H9 (cell line): ENCODE data around the gene SPDL1. TPM values are rescaled to one million over a fixed set of nuclear protein-coding genes. Genes with fewer than 3 reads are reported as not detected.

ENCODE experiments used
- DNase-seq: peaks from one replicate; pipeline ENCODE4 v3.0.0-alpha.2; 2017
- H2AFZ ChIP-seq: one replicate; pipeline ENCODE4 v1.6.1; 2013; ENCODE audit warnings: mild to moderate bottlenecking, low read length, control low read depth, moderate library complexity
- H2AK5ac ChIP-seq: 2 replicates; pipeline ENCODE4 v1.6.1; 2013; ENCODE audit warnings: low read length, control low read depth, mixed read lengths; ENCODE audit not compliant: insufficient read length
- H2BK120ac ChIP-seq: one replicate; pipeline ENCODE4 v1.6.1; 2013; ENCODE audit warnings: low read depth, mild to moderate bottlenecking, low read length, control low read depth, inconsistent platforms; ENCODE audit not compliant: poor library complexity, severe bottlenecking
- H2BK12ac ChIP-seq: 2 replicates; pipeline ENCODE4 v1.6.1; 2013; ENCODE audit warnings: low read length, control low read depth, mixed read lengths, low read depth; ENCODE audit not compliant: insufficient read length
- H2BK15ac ChIP-seq: 2 replicates; pipeline ENCODE4 v1.6.1; 2013; ENCODE audit warnings: low read depth, low read length, control low read depth
- H2BK20ac ChIP-seq: one replicate; pipeline ENCODE4 v1.6.1; 2013; ENCODE audit warnings: low read depth, mild to moderate bottlenecking, low read length, control low read depth, inconsistent platforms; ENCODE audit not compliant: poor library complexity, severe bottlenecking
- H2BK5ac ChIP-seq: 2 replicates; pipeline ENCODE4 v1.6.1; 2013; ENCODE audit warnings: low read length, control low read depth, mixed read lengths; ENCODE audit not compliant: insufficient read length
- H3K14ac ChIP-seq: 2 replicates; pipeline ENCODE4 v1.6.1; 2013; ENCODE audit warnings: low read length, control low read depth; ENCODE audit not compliant: insufficient read depth
- H3K18ac ChIP-seq: 2 replicates; pipeline ENCODE4 v1.6.1; 2013; ENCODE audit warnings: low read depth, mild to moderate bottlenecking, mixed read lengths, low read length, control low read depth; ENCODE audit not compliant: insufficient read length
- H3K23ac ChIP-seq: 2 replicates; pipeline ENCODE4 v1.6.1; 2013; ENCODE audit warnings: low read length, control low read depth, mixed read lengths, low read depth; ENCODE audit not compliant: insufficient read length
- H3K23me2 ChIP-seq: 2 replicates; pipeline ENCODE4 v1.6.1; 2013; ENCODE audit warnings: low read depth, mild to moderate bottlenecking, mixed read lengths, low read length, control low read depth; ENCODE audit not compliant: insufficient read length, poor library complexity, severe bottlenecking
- H3K27ac ChIP-seq: 2 replicates; pipeline ENCODE4 v1.5.1; 2013; ENCODE audit warnings: low read length, control low read depth, mixed read lengths, low read depth; ENCODE audit not compliant: insufficient read length
- H3K27me3 ChIP-seq: 2 replicates; pipeline ENCODE4 v1.6.1; 2013; ENCODE audit warnings: low read length, control low read depth, inconsistent platforms; ENCODE audit not compliant: insufficient read depth
- H3K4ac ChIP-seq: 2 replicates; pipeline ENCODE4 v1.6.1; 2013; ENCODE audit warnings: low read depth, mild to moderate bottlenecking, control low read depth, inconsistent platforms, low read length, moderate library complexity
- H3K4me1 ChIP-seq: 2 replicates; pipeline ENCODE4 v1.6.1; 2013; ENCODE audit warnings: low read length, control low read depth, inconsistent platforms; ENCODE audit not compliant: insufficient read depth
- H3K4me2 ChIP-seq: 2 replicates; pipeline ENCODE4 v1.6.1; 2013; ENCODE audit warnings: low read length, control low read depth, mixed read lengths; ENCODE audit not compliant: insufficient read length, insufficient read depth
- H3K56ac ChIP-seq: 2 replicates; pipeline ENCODE4 v1.6.1; 2013; ENCODE audit warnings: low read depth, mild to moderate bottlenecking, mixed read lengths, low read length, control low read depth; ENCODE audit not compliant: insufficient read length
- H3K79me1 ChIP-seq: 2 replicates; pipeline ENCODE4 v1.6.1; 2013; ENCODE audit warnings: low read depth, mild to moderate bottlenecking, moderate library complexity, low read length, control low read depth, inconsistent platforms; ENCODE audit not compliant: insufficient read depth, poor library complexity, severe bottlenecking
- H3K79me2 ChIP-seq: 2 replicates; pipeline ENCODE4 v1.6.1; 2013; ENCODE audit warnings: low read length, control low read depth, inconsistent platforms; ENCODE audit not compliant: insufficient read depth
- H3K9ac ChIP-seq: 2 replicates; pipeline ENCODE4 v1.6.1; 2013; ENCODE audit warnings: low read length, control low read depth, mixed read lengths; ENCODE audit not compliant: insufficient read length; ENCODE audit errors: extremely low read depth
- H3K9me3 ChIP-seq: one replicate; pipeline ENCODE4 v1.6.1; 2013; ENCODE audit warnings: low read depth, low read length, inconsistent platforms; ENCODE audit not compliant: control insufficient read depth
- H3T11ph ChIP-seq: one replicate; pipeline ENCODE4 v1.6.1; 2013; ENCODE audit warnings: mild to moderate bottlenecking, low read length, control low read depth, inconsistent platforms
- H4K20me1 ChIP-seq: one replicate; pipeline ENCODE4 v1.6.1; 2013; ENCODE audit not compliant: control insufficient read depth, insufficient read length, insufficient read depth
- H4K5ac ChIP-seq: 2 replicates; pipeline ENCODE4 v1.6.1; 2013; ENCODE audit warnings: low read depth, mild to moderate bottlenecking, mixed read lengths, low read length, control low read depth; ENCODE audit not compliant: insufficient read length
- H4K8ac ChIP-seq: replicated peaks from 2 replicates; pipeline ENCODE4 v1.6.1; 2013; ENCODE audit warnings: low read length, control low read depth, mixed read lengths, low read depth; ENCODE audit not compliant: insufficient read length
- H4K91ac ChIP-seq: 2 replicates; pipeline ENCODE4 v1.6.1; 2013; ENCODE audit warnings: low read depth, mild to moderate bottlenecking, moderate library complexity, mixed read lengths, low read length, control low read depth; ENCODE audit not compliant: insufficient read length
- H3K27ac Mint-ChIP-seq, 3 experiments: 2 replicates in 2 of 3; 3 replicates in 1 of 3; pipeline ENCODE4 v1.8.0; 2020 to 2021; ENCODE audit warnings: mixed read lengths in 3 of 3, mild to moderate bottlenecking in 1 of 3, moderate library complexity in 1 of 3
- H3K27me3 Mint-ChIP-seq: 2 replicates; pipeline ENCODE4 v1.8.0; 2021; ENCODE audit warnings: low read depth, mild to moderate bottlenecking, moderate library complexity, mixed read lengths
- H3K36me3 Mint-ChIP-seq, 3 experiments: 2 replicates in 2 of 3; 3 replicates in 1 of 3; pipeline ENCODE4 v1.8.0; 2020 to 2021; ENCODE audit warnings: low read depth in 3 of 3, mixed read lengths in 3 of 3; ENCODE audit not compliant: insufficient read depth in 1 of 3
- H3K4me1 Mint-ChIP-seq, 2 experiments: 2 replicates each; pipeline ENCODE4 v1.8.0; 2020; ENCODE audit warnings: mixed read lengths in 2 of 2
- H3K4me3 Mint-ChIP-seq, 2 experiments: 2 replicates in 1 of 2; 3 replicates in 1 of 2; pipeline ENCODE4 v1.8.0; 2020 to 2021; ENCODE audit warnings: mild to moderate bottlenecking in 2 of 2, mixed read lengths in 2 of 2, moderate library complexity in 1 of 2
- H3K9me3 Mint-ChIP-seq, 2 experiments: 2 replicates in 1 of 2; 3 replicates in 1 of 2; pipeline ENCODE4 v1.8.0; 2020; ENCODE audit warnings: mild to moderate bottlenecking in 2 of 2, mixed read lengths in 2 of 2, moderate library complexity in 1 of 2
- CTCF ChIP-seq: fragments of 200-600 bp; sonication (generic); conservative IDR thresholded peaks from 3 replicates; pipeline ENCODE4 v1.8.0; 2021; ENCODE audit warnings: antibody characterized with exemption, mild to moderate bottlenecking
- WGBS: extraction: QIAGEN DNeasy Blood & Tissue Kit; methylation state at CpG from one replicate; pipeline ENCODE4 v1.1.7; 2013; ENCODE audit warnings: missing lambda C conversion rate, low lambda C conversion rate, mixed read lengths; ENCODE audit not compliant: insufficient read length; ENCODE audit errors: extremely low coverage; 5-methylcytosine and 5-hydroxymethylcytosine counted together
- total RNA-seq: library from RNA; stranded (reverse); gene quantifications from 2 replicates; pipeline ENCODE4 v1.2.1, GENCODE V29; 2021

SPDL1 gene
- total RNA-seq, 1 experiment from 2014 or later = 49.4 TPM

DNA sequence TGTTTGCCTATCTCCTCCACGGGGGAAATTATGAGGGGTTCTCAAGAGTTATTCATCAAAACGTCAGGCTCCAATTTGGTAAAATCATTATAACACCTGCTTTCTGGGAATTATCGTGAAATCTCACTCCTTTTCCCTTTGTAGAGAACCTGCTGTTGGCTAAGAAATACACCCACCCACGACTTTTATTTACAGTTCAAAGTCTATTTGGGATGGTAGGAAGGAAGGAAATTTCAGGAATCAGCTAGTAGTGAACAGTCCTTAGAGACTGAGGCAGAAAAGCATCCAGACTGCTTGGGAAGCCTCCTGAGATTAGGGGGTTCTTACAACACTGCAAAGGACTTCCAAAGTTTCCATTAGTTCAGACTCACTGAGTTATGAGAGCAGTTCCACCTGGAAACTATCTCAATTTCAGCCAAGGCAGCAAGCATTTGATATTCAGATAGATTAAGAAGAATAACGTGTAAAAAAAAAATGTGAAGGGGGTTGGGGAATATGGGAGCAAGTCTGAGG is 9.4 kb upstream of the SPDL1 start:
- H3K27me3 Mint-ChIP-seq = peaks cover 35% of the 10 kb centered on the region
- H3K36me3 Mint-ChIP-seq = no peaks in the 10 kb centered on the region
- H3K4me1 Mint-ChIP-seq = no peaks in the 10 kb centered on the region

More for the DNA sequence above, 9.4 kb upstream of the SPDL1 start:
- H2AK5ac ChIP-seq = no peak overlapping the region
- H2BK20ac ChIP-seq = no peak overlapping the region
- no peak for DNase-seq
- no peak overlapping the region for H3K18ac ChIP-seq
- H3T11ph ChIP-seq = no peak overlapping the region
- H3K4me2 ChIP-seq = no peak overlapping the region
- no peak overlapping the region for H2AFZ ChIP-seq
- H3K9ac ChIP-seq = no peak overlapping the region
- no peaks in the 10 kb centered on the region for H3K23me2 ChIP-seq
- H3K27ac ChIP-seq = no peak overlapping the region
- Mint-ChIP-seq H3K4me3 (no peak overlapping the region), H3K9me3 (no peaks in the 10 kb centered on the region), H3K27ac (no peak overlapping the region)
- no peaks in the 10 kb centered on the region for H3K27me3 ChIP-seq
- no peaks in the 10 kb centered on the region for H3K79me2 ChIP-seq
- H4K5ac ChIP-seq = no peak overlapping the region
- no peak overlapping the region for H3K14ac ChIP-seq
- H3K9me3 ChIP-seq = no peaks in the 10 kb centered on the region
- H2BK5ac ChIP-seq = no peak overlapping the region
- no peak overlapping the region for H2BK120ac ChIP-seq
- no peak for TF ChIP-seq CTCF
- no peak overlapping the region for H4K8ac ChIP-seq
- H2BK15ac ChIP-seq = no peak overlapping the region
- H4K91ac ChIP-seq = no peak overlapping the region
- no peak overlapping the region for H3K56ac ChIP-seq
- no peaks in the 10 kb centered on the region for H3K79me1 ChIP-seq
- no peaks in the 10 kb centered on the region for H3K4me1 ChIP-seq
- H4K20me1 ChIP-seq = no peaks in the 10 kb centered on the region
- H3K23ac ChIP-seq = no peak overlapping the region
- no peak overlapping the region for H2BK12ac ChIP-seq
- H3K4ac ChIP-seq = no peak overlapping the region
- 100% methylated on average over 1 of the region's 5 CpGs for WGBS
